HG02970 (cell line): ENCODE results near the gene CCDC174.

ENCODE experiments used
- ATAC-seq: cut with Tn5 transposase; IDR thresholded peaks from one replicate; pipeline ENCODE4 v1.9.1; 2021; ENCODE audit warnings: mild to moderate bottlenecking, moderate library complexity, moderate number of reproducible peaks; ENCODE audit not compliant: unreplicated experiment, low FRiP score

CCDC174 gene

GRCh38 chr3:14691239-14691638, 39.7 kb downstream of the CCDC174 start:
- ATAC-seq: no peak

- ATAC-seq: no peak
Measured at GRCh38 chr3:14691719-14692118, 40.2 kb downstream of the CCDC174 start.

GRCh38 chr3:14698601-14699244, 47.2 kb downstream of the CCDC174 start:
- ATAC-seq: no peak

GRCh38 chr3:14699643-14700042, 48.1 kb downstream of the CCDC174 start:
- no peak for ATAC-seq

GRCh38 chr3:14700891-14701290, 49.3 kb downstream of the CCDC174 start:
- ATAC-seq: no peak

GRCh38 chr3:14701676-14702075, 50.1 kb downstream of the CCDC174 start:
- ATAC-seq: no peak

GRCh38 chr3:14703128-14703750, 51.7 kb downstream of the CCDC174 start:
- no peak for ATAC-seq

- ATAC-seq: no peak
Measured at GRCh38 chr3:14703791-14704190, 52.2 kb downstream of the CCDC174 start.

GRCh38 chr3:14706096-14706495, 54.5 kb downstream of the CCDC174 start:
- ATAC-seq: no peak

GRCh38 chr3:14716591-14716990, 65.0 kb downstream of the CCDC174 start:
- ATAC-seq: no peak

- ATAC-seq: no peak
Measured at GRCh38 chr3:14717307-14717706, 65.7 kb downstream of the CCDC174 start.

GRCh38 chr3:14718539-14718938, 67.0 kb downstream of the CCDC174 start:
- ATAC-seq: no peak

GRCh38 chr3:14719006-14719405, 67.4 kb downstream of the CCDC174 start:
- ATAC-seq: no peak

GRCh38 chr3:14721126-14721864, 69.7 kb downstream of the CCDC174 start:
- no peak for ATAC-seq
